Measurements from ENCODE around the gene ANKRD11. TPM values are rescaled to one million over a fixed set of nuclear protein-coding genes. Genes with fewer than 3 reads are reported as not detected.
A peak's percentile ranks its signal among the peaks of the same experiment; 100 is the strongest.

Gene ANKRD11
- polyA plus RNA-seq, 3 donors: 3.2 to 62.4 (median 5.4) TPM

DNA sequence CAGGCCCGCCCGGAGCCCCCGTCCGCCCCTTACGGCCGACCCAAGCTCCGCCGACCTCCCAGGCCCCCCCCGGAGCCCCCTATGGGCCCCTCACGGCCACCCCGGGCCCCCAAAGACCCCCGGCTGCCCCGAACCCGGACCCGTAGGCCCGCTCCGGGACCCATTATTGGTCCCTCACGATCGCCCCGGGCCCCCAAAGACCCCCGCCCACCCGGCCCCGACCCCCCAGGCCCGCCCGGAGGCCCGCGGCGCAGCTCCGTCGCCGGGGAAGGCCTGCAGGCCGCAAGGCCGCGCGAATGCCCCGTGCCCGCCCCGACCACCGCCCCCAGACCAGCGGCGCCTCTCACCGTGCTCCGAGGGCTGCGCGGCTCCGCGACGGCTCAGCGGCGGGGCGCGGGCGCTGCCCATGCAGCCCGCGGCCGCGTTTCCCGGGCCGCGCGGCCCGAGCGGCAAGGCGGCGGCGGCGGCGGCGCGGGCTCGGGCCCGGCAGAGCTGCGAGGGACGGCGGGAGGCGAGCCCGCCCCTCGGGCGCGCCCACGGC is 393 bp downstream of the ANKRD11 start:
- H3K27ac Mint-ChIP-seq: no peak overlapping the region
- H3K4me2 ChIP-seq (replicated peaks; ENCODE audit: extremely low read depth, low read length, poor library complexity, severe bottlenecking): peak overlapping the region; percentile 79
- WGBS (ENCODE audit: insufficient coverage): under 1% methylated on average over 56 of the region's 81 CpGs

DNA sequence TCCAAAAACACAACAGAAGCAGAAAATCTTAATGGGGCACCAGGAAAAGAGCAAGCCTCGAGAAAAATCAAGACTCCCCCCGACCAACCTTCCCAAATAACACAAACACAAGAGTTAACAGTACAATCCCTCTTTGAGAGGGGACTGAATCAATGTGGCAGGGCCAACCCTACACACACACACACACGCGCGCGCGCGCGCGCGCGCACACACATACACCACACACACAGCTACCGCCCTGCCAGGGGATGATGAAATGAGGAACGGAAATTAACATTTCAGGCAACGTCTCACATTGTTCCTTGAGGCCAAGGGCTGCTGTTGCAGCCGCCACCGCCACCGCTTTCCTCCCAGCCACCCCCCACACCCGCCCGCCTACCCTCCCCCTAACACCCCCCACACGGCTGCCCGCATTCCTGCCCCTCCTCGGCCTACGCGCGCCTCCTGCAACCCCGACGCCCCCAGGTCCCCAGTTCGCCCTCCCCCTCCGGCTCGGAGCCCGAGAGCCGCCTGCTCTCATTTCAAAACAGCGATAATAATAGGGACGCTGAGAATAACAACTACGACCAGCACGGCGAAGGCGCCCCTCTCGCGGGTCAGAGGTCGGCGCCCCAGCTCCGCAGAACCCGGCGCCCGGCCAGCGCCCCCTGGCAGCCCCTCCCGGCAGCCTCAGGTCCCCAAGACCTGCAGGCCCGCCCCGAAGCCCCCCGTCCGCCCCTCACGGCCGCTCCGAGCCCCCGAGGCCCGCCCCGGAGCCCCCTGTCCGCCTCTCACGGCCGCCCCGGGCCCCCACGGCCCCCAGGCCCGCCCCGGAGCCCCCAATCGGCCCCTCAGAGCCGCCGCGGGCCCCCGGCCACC is 1.1 kb downstream of the ANKRD11 start:
- peak overlapping the region; percentile 94 for H3K9ac ChIP-seq (ENCODE audit: insufficient read depth, low read length, poor library complexity, severe bottlenecking)
- H3K36me3 ChIP-seq (replicated peaks in 1 of 2; ENCODE audit: control insufficient read depth in 1 of 2, insufficient read depth in 2 of 2, low read length in 2 of 2): peaks cover 0 to 11% of the 10 kb centered on the region in 2 donors
- intact Hi-C loops (cut with micrococcal nuclease): loop anchor here (2.0 to 5.0 kb wide), 4 partner anchors 16 to 132 kb away; no protein-coding TSS in a partner anchor
- H4K20me1 ChIP-seq (ENCODE audit: insufficient read depth, low read length): peaks cover 60% of the 10 kb centered on the region
- no peaks in the 10 kb centered on the region for H3K27me3 ChIP-seq (ENCODE audit: control insufficient read depth in 2 of 2, insufficient read depth in 2 of 2, low read length in 2 of 2)
- H3K9me3 Mint-ChIP-seq: peaks cover 0 to 2% (median 0%) of the 10 kb centered on the region in 7 donors
- peak overlapping the region; percentile 82 to 90 for H3K4me3 Mint-ChIP-seq
- peak overlapping the region; percentile 93 to 99 (median 96) for H3K27ac Mint-ChIP-seq
- peaks cover 0 to 7% (median 1%) of the 10 kb centered on the region in 3 donors for H3K27me3 Mint-ChIP-seq (ENCODE audit: low read depth in 3 of 3)
- WGBS (ENCODE audit: insufficient coverage): 0% methylated on average over 37 of the region's 71 CpGs
- peaks cover 92% of the 10 kb centered on the region for H3K79me2 ChIP-seq (ENCODE audit: insufficient read depth, low read length)
- peak overlapping the region; percentile 59 to 86 (median 84) for H3K4me3 ChIP-seq (replicated peaks in 1 of 3; ENCODE audit: low read depth in 2 of 3, low read length in 3 of 3)
- DNase-seq: peak; percentile 91 to 96 (median 94)
- H2AFZ ChIP-seq (ENCODE audit: insufficient read depth, low read depth, low read length, poor library complexity, severe bottlenecking): no peak overlapping the region
- peaks cover 61 to 68% of the 10 kb centered on the region in 2 donors for H3K4me1 ChIP-seq (ENCODE audit: control insufficient read depth in 1 of 2, insufficient read depth in 2 of 2, low read length in 2 of 2)
- H3K9me3 ChIP-seq (replicated peaks in 1 of 2; ENCODE audit: control insufficient read depth in 1 of 2, insufficient read depth in 1 of 2, low read length in 2 of 2): no peaks in the 10 kb centered on the region
- H3K4me1 Mint-ChIP-seq: peaks cover 68% of the 10 kb centered on the region
- peak overlapping the region; percentile 73 to 84 for H3K27ac ChIP-seq (ENCODE audit: low read depth in 1 of 2, low read length in 2 of 2)
- peak overlapping the region; percentile 79 for H3K4me2 ChIP-seq (replicated peaks; ENCODE audit: extremely low read depth, low read length, poor library complexity, severe bottlenecking)
- H3K36me3 Mint-ChIP-seq: peaks cover 24 to 30% of the 10 kb centered on the region in 2 donors
- TF ChIP-seq, protein P1, sequence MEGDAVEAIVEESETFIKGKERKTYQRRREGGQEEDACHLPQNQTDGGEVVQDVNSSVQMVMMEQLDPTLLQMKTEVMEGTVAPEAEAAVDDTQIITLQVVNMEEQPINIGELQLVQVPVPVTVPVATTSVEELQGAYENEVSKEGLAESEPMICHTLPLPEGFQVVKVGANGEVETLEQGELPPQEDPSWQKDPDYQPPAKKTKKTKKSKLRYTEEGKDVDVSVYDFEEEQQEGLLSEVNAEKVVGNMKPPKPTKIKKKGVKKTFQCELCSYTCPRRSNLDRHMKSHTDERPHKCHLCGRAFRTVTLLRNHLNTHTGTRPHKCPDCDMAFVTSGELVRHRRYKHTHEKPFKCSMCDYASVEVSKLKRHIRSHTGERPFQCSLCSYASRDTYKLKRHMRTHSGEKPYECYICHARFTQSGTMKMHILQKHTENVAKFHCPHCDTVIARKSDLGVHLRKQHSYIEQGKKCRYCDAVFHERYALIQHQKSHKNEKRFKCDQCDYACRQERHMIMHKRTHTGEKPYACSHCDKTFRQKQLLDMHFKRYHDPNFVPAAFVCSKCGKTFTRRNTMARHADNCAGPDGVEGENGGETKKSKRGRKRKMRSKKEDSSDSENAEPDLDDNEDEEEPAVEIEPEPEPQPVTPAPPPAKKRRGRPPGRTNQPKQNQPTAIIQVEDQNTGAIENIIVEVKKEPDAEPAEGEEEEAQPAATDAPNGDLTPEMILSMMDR (IDR thresholded peaks at IDR 0.05): peak; percentile 26

More for the DNA sequence above, 393 bp downstream of the ANKRD11 start:
- Histone ChIP-seq H3K36me3 (replicated peaks in 1 of 2; ENCODE audit: control insufficient read depth in 1 of 2, insufficient read depth in 2 of 2, low read length in 2 of 2) (peaks cover 0 to 11% of the 10 kb centered on the region in 2 donors), H3K4me1 (ENCODE audit: control insufficient read depth in 1 of 2, insufficient read depth in 2 of 2, low read length in 2 of 2) (peaks cover 54 to 63% of the 10 kb centered on the region in 2 donors), H3K9me3 (replicated peaks in 1 of 2; ENCODE audit: control insufficient read depth in 1 of 2, insufficient read depth in 1 of 2, low read length in 2 of 2) (no peaks in the 10 kb centered on the region), H3K27me3 (ENCODE audit: control insufficient read depth in 2 of 2, insufficient read depth in 2 of 2, low read length in 2 of 2) (no peaks in the 10 kb centered on the region), H4K20me1 (ENCODE audit: insufficient read depth, low read length) (peaks cover 60% of the 10 kb centered on the region), H2AFZ (ENCODE audit: insufficient read depth, low read depth, low read length, poor library complexity, severe bottlenecking) (no peak overlapping the region), H3K79me2 (ENCODE audit: insufficient read depth, low read length) (peaks cover 92% of the 10 kb centered on the region), H3K9ac (ENCODE audit: insufficient read depth, low read length, poor library complexity, severe bottlenecking) (peak overlapping the region; percentile 94), H3K27ac (ENCODE audit: low read depth in 1 of 2, low read length in 2 of 2) (peak overlapping the region in 1 of 2 donors; percentile 84), H3K4me3 (replicated peaks in 1 of 3; ENCODE audit: low read depth in 2 of 3, low read length in 3 of 3) (peak overlapping the region; percentile 59 to 86 (median 84))
- intact Hi-C loops (cut with micrococcal nuclease): loop anchor here (1.0 to 5.0 kb wide), 6 partner anchors 15 to 133 kb away; no protein-coding TSS in a partner anchor
- H3K36me3 Mint-ChIP-seq: peaks cover 23 to 31% of the 10 kb centered on the region in 2 donors
- no peak overlapping the region for H3K4me3 Mint-ChIP-seq
- TF ChIP-seq, protein P1 (IDR thresholded peaks at IDR 0.05): no peak
- H3K27me3 Mint-ChIP-seq (ENCODE audit: low read depth in 3 of 3): peaks cover 0 to 7% (median 1%) of the 10 kb centered on the region in 3 donors
- H3K9me3 Mint-ChIP-seq: peaks cover 0 to 2% (median 0%) of the 10 kb centered on the region in 7 donors
- H3K4me1 Mint-ChIP-seq: peaks cover 66% of the 10 kb centered on the region
- DNase-seq: no peak

Data from CD14-positive monocyte (primary cell).